ENCODE results near the gene RFX3.

The RFX3 gene

DNA sequence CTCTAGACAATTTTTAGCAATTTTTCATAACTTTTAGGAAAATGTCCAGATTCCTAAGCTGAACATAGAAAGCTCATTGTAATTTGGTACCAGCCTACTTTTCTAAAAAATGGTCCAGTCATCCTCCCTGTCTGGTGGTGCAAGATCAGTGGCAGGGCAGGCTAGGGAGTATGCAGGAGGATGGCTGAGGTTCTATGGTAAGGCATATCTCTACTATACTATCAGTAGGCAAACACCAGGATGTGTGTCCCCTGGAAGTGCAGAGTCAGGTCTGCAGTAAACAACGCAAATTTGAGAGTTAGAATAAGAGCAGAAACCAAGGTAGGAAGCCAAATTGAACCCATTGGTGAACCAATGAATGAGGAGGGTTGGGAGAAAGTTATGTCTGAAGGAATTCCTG, 22.8 kb upstream of the RFX3 start:
- no peaks in the 10 kb centered on the region for H4K20me1 ChIP-seq (ENCODE audit: low read depth, low read length)
- no peak overlapping the region for H3K27ac ChIP-seq (ENCODE audit: low read depth, low read length)
- H3K9ac ChIP-seq (ENCODE audit: low read length) = no peak overlapping the region
- H3K9me2 ChIP-seq (replicated peaks; ENCODE audit: insufficient read depth, low read length) = no peaks in the 10 kb centered on the region
- TF ChIP-seq EZH2phosphoT487 (conservative IDR thresholded peaks at IDR 0.05; ENCODE audit: low read length) = no peak
- TF ChIP-seq CTCF (IDR thresholded peaks at IDR 0.05; ENCODE audit: insufficient read depth, low read length, poor library complexity, severe bottlenecking) = no peak
- no peaks in the 10 kb centered on the region for H3K9me3 ChIP-seq (ENCODE audit: insufficient read depth, low read length)
- no peaks in the 10 kb centered on the region for H3K27me3 ChIP-seq (ENCODE audit: low read length)
- no peak overlapping the region for H3K4me2 ChIP-seq (ENCODE audit: low read depth, low read length, poor library complexity, severe bottlenecking)
- no peaks in the 10 kb centered on the region for H3K36me3 ChIP-seq (ENCODE audit: low read length)
- H3K79me2 ChIP-seq (ENCODE audit: insufficient read depth, low read length) = no peaks in the 10 kb centered on the region
- H3K4me3 ChIP-seq (ENCODE audit: insufficient read depth, low read length, poor library complexity, severe bottlenecking) = no peak overlapping the region
- H3F3A ChIP-seq (ENCODE audit: insufficient read depth) = no peaks in the 10 kb centered on the region
- no peak overlapping the region for H2AFZ ChIP-seq (ENCODE audit: low read depth, low read length, severe bottlenecking)

DNA sequence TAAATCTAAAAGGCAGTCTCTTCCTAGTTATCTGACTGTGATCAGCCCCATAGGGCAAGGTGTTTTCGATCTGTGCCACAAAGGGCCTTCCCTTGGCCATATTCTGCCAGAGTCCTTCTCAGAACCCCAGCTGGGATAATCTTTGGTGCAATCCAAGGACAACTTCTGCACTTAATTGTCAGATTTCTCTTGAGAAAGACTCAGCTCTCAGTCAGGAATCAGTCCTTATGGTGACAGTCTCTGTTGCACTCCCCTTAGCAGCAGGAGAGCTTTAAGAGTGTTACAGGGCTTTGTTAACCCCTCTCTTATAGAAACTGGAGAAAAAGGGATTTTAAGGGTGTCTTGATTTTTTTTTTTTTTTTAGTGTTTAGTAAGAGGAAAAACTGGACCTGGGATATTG, 15.4 kb upstream of the RFX3 start:
- Histone ChIP-seq H4K20me1 (ENCODE audit: low read depth, low read length) (no peaks in the 10 kb centered on the region), H3K27ac (ENCODE audit: low read depth, low read length) (no peak overlapping the region), H3K9me3 (ENCODE audit: insufficient read depth, low read length) (no peaks in the 10 kb centered on the region), H3K79me2 (ENCODE audit: insufficient read depth, low read length) (no peaks in the 10 kb centered on the region), H2AFZ (ENCODE audit: low read depth, low read length, severe bottlenecking) (no peak overlapping the region), H3K9me2 (replicated peaks; ENCODE audit: insufficient read depth, low read length) (no peaks in the 10 kb centered on the region), H3K9ac (ENCODE audit: low read length) (no peak overlapping the region), H3K4me2 (ENCODE audit: low read depth, low read length, poor library complexity, severe bottlenecking) (no peak overlapping the region), H3F3A (ENCODE audit: insufficient read depth) (no peaks in the 10 kb centered on the region), H3K27me3 (ENCODE audit: low read length) (no peaks in the 10 kb centered on the region), H3K4me3 (ENCODE audit: insufficient read depth, low read length, poor library complexity, severe bottlenecking) (no peak overlapping the region), H3K36me3 (ENCODE audit: low read length) (no peaks in the 10 kb centered on the region)
- no peak for TF ChIP-seq EZH2phosphoT487 (conservative IDR thresholded peaks at IDR 0.05; ENCODE audit: low read length)
- no peak for TF ChIP-seq CTCF (IDR thresholded peaks at IDR 0.05; ENCODE audit: insufficient read depth, low read length, poor library complexity, severe bottlenecking)

GRCh38 chr9:3534614-3535404, 9.0 kb upstream of the RFX3 start:
- H3K27ac ChIP-seq (ENCODE audit: low read depth, low read length) = no peak overlapping the region

More at GRCh38 chr9:3534614-3535404, 9.0 kb upstream of the RFX3 start:
- H3K9me2 ChIP-seq (replicated peaks; ENCODE audit: insufficient read depth, low read length) = no peaks in the 10 kb centered on the region
- H3K9ac ChIP-seq (ENCODE audit: low read length) = no peak overlapping the region
- no peaks in the 10 kb centered on the region for H3K36me3 ChIP-seq (ENCODE audit: low read length)
- peaks cover 2% of the 10 kb centered on the region; the same call in 1 of the 2 replicates for H3K79me2 ChIP-seq (ENCODE audit: insufficient read depth, low read length)
- H3F3A ChIP-seq (ENCODE audit: insufficient read depth) = 0 out of 2 replicates have a peak, but pooled peaks cover 5% of the 10 kb centered on the region
- H2AFZ ChIP-seq (ENCODE audit: low read depth, low read length, severe bottlenecking) = no peak overlapping the region
- no peak overlapping the region for H3K4me3 ChIP-seq (ENCODE audit: insufficient read depth, low read length, poor library complexity, severe bottlenecking)
- no peak overlapping the region for H3K4me2 ChIP-seq (ENCODE audit: low read depth, low read length, poor library complexity, severe bottlenecking)
- H3K9me3 ChIP-seq (ENCODE audit: insufficient read depth, low read length) = no peaks in the 10 kb centered on the region
- H3K27me3 ChIP-seq (ENCODE audit: low read length) = no peaks in the 10 kb centered on the region
- TF ChIP-seq CTCF (IDR thresholded peaks at IDR 0.05; ENCODE audit: insufficient read depth, low read length, poor library complexity, severe bottlenecking) = no peak
- TF ChIP-seq EZH2phosphoT487 (conservative IDR thresholded peaks at IDR 0.05; ENCODE audit: low read length) = no peak
- H4K20me1 ChIP-seq (ENCODE audit: low read depth, low read length) = no peaks in the 10 kb centered on the region

Data from SU-DHL-6 (cell line).